Measurements from ENCODE around the gene DDX20.

Gene DDX20

DNA sequence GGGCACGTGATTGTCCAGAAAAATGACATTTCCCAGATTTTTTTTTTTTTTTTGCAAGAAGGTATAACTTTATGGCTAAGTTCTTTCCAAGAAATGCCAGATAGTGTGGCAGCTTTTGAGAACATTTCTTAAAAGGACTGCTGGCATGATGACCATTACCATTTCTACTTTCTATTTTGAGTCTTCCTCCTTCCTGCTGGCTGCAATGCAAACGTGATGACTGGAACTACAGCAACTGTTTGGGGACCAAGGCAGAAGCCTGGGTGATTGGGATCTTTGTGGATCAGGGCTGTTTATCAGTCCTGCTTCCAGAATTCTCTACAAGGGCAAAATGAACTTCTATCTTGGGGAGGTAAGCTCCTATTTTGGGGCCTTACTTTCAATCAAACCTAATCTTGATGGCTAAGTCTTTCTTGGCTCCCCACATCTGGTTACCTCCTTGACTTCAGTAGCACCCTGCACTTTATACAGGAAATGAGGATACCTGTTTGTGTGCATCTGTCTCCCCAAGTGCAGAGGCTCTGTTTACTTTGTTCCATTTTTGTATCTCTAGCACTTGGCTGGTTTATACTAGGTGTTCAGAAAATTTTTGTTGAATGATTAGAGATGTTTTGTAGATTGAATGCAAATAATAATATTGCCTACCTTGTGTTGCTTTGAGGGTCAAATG, 3.7 kb upstream of the DDX20 start:
- no peak for DNase-seq

DNA sequence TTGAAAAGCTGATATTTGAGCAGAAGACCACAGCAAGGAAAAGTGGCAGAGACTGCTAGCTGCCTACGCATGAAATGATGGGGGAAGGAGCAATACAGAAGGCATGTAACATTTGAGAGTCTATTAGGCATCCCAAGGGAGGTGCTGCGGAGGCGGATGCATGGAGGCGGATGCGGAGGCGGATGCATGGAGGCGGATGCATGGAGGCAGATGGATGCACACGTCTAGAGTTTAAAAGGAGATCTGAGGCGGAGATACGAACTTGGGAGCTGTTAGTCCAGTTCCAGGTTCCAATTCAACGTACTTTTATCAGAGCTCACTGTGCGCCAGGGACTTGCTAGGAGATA, 744 bp upstream of the DDX20 start:
- peak; percentile 75 to 90 (median 80) for DNase-seq

DNA sequence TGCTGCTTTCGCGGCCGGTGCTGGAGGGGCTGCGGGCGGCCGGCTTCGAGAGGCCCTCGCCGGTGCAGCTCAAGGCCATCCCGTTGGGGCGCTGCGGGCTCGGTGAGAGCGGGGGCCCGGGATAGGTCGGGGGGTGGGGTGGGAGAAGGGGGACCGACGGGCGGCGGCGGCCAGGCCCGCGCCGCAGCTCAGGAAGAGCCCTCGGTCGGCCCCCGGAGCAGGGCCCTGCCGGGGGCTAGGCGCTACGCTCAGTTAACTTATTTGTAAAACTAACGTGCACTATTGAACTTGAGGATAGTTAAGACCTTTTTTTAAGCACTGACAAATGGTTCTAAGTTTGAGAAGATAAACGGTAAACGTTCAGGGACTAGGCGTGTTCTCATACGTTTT, 418 bp downstream of the DDX20 start:
- DNase-seq = peak in 2 of 3 experiments; percentile 36 to 59

DNA sequence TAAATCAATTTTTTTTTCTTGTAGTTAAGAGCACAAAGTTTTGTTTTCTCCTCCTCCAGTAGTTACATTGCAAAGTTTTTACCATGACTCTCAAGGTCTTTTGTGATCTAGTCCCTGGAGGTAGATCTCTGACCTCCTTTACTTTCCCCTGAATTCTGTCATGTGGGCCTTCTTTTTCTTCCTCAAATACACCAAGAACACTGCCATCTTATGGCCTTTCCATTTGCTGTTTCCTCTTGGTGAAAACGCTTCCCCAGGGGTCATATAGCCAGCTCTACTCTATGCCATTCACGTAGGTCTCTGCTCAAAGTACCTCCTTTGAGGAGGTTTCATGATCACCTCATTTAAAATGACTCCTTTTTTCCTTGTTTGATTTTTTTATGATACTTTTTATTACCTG, 2.7 kb downstream of the DDX20 start:
- peak in 1 of 3 experiments; percentile 4 for DNase-seq

DNA sequence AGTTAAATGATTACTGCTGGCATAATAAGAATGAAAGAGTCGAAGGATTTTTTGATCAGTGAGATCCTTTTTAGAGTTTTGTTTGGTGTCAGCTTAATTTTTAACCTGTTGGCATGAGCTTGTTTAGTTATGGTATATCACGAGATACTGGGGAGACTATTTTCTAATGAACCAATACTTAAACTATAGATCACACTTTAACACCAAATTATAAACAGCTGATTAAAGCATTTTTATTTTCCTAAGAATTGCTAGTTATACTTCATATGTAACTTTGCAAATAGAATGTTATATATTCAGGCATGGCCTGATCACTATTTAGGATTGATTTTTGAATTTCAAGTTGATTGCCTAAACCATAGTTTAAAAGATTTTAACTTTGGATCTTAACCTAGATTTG, 6.0 kb downstream of the DDX20 start:
- DNase-seq = no peak

DNA sequence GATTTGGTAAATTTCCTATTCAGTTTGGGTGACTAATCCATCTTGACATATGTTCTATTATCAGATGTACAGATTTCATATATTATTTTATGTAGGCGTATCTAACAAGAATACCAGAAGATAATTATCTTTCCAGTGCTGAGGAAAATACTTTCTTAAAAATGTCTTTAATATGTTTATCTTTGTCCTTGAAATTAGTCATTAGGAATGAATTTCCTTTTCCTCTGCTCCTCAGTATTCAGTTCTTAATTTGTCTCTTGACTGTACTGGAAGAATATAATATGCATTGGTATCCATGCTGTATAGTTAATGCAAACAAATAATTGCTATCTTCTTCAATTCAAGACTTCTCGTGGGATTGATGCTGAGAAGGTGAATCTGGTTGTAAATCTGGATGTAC, 6.6 kb downstream of the DDX20 start:
- DNase-seq = no peak

DNA sequence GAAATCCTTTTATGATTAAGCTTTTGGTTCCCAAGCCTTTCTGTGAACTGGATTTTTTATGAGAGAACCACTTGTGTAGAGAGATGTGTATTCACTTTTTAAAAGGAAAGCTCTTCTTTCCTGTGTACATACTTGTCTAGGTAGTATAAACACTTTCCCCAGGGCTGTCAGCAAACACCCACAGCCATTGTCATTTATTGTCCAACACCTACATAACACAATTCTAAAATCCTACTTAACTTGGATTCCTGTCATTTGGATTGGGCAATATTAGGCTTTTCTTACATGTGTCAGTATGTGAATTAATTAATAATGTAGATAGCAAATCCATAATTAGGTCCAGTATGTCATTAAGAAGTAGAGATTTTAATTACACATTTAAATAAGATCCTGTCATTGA, 12.3 kb downstream of the DDX20 start:
- DNase-seq = no peak

DNA sequence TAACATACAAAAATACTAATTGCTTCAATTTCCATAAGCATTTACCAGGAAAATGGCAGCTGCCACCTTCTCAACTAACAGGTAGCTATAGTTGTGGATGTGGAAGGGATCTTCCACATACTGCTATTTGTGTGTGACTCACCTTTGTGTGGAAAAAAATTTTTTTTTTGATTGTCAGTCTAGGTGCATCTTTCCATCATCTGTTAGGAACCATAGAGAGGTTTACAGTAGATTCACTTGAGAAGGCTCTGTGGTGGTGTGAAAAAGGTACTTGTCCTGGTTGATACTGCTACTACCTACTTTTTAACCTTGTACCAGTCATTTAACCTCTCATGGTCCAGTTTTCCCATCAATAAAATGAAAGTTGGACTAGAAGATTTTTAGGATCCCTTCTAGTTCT, 12.9 kb downstream of the DDX20 start:
- no peak for DNase-seq

DNA sequence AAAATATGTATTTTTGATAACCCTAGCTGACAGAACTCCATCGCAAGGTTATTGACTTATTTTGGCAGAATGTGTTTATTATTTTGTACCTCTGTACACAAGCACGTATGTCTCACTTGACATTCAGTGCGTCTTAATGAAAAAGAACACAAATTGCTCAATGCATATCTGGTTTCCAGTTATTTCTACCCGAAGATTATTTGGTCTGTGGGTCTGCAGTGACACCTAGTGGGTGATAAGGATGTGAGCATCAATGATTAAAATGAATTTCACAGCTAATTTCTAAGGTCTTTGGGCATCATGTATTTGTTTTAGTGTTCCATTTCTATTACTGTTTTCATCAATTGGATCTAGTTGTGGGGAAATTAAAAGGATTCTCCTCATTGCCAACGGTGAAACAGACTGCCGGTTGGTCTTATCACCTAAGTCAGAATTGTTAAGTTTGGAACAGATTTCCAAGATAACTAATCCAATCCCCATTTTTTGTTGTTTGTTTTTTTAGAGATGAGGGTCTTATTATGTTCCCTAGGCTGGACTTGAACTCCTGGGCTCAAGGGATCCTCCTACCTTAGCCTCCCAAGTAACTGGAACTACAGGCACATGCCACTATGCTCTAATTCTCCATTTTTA, 13.9 kb downstream of the DDX20 start:
- DNase-seq = peak; percentile 17 to 75 (median 51)

DNA sequence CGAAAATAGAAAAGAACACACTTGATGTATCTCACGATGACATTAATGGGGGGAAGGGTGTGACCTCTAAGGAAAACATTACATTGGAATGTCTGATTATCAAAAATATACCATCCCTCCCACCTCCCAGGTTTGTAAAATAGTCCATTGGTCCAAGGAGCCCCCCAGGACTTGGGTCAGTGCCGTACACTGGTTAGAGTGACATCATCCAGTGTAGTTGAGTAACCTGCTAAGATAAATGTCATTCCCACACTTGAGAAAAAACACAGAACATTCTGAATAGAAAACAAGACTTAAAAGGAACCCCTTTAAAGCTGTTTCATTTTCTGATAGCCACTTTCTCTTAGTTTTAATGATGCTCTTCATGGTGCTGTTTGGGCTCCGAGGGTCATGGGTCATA, 15.2 kb downstream of the DDX20 start:
- DNase-seq = no peak

DNA sequence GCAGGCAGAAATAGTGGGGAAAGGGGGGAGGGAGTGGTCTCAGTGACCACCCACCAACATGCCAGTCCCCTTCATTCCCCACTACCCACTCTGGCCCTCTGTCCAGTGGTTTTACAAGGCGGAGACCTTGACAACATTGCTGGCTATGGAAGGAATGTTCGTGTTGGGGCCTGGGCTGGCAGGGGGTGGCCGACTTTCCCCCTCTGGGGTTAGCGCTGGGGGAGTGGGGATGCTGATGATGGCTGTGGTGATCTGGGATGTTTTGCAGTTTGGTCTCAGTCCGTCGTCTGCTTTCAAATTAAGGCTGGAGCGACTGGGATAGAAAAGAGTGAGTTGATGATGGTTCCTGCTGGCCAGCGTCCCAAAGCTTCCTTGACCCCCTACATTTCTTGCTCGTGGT, 20.3 kb downstream of the DDX20 start:
- no peak for DNase-seq

DNA sequence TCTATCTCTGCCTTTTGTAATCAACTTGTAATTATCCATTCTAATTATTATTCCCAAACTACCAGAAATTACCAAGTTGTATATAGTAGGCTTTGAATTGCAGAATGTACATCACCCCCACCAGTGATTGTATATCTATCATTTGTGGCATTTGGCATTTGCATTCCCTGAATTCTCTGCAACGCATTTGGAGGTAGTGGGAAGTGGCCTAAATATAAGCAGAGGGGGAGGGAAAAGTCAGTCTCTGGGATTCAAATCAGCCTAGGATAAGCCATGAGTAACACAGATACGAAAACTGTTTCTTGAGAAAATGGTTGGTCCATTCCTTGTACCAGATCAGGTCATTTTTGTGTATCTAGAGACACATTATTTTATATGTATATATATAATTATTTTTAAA, 20.7 kb downstream of the DDX20 start:
- no peak for DNase-seq

DNA sequence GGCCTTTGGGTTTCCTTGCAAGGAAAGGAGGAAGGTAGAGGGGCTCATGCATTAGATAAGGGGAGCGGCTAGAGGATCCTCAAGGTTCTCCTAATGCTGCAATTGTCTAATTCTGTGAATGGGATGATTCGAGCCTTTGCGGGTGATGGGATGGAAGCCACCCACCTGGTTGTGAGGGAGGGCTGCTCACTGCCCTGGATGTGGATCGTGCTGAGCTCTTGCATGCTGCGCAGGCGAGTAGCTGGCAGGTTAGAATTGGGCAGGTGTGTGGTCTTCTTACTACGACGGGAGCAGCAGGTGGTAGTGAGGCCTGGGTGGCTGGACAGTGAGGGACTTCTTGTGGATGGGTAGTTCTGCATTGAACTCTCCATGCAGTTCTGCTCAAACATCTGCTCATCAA, 21.2 kb downstream of the DDX20 start:
- DNase-seq = no peak

DNA sequence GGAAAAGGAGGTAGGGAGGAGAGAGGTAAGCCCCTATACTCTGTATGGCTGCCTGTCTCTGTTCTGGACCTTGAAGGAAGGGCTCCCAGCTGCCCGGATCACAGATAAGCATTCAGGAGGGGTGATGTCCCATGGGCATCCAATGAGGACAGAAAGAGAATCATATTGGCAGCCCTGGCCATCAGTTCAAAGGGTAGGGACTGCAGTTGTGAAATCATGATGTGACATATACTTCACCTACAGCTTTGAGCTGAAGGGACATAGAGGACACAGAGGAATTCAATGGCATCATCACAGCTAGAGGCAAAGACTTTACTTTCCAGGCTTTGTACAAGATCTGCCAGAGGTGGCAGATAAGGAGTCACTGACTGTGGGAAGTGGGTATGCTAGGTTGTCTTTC, 21.6 kb downstream of the DDX20 start:
- DNase-seq = no peak

DNA sequence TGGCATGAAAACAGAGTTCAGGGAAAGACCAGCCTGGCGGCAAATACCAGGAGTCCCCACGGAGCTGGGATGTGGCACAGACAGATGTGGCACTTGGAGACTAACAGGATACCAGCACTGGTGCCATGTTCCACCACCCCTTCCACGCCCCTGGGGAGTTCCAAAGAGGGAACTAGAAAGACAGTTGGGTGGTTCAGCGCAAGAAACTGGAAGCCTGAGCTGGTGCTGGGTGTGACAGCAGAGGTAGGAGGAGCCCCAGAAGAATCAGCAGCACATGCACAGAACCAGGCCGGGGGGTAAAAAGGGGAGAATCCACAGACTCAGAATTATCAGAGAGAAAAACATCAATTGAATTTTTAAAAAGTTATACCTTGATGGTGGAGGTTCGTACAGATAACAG, 22.4 kb downstream of the DDX20 start:
- no peak for DNase-seq

DNA sequence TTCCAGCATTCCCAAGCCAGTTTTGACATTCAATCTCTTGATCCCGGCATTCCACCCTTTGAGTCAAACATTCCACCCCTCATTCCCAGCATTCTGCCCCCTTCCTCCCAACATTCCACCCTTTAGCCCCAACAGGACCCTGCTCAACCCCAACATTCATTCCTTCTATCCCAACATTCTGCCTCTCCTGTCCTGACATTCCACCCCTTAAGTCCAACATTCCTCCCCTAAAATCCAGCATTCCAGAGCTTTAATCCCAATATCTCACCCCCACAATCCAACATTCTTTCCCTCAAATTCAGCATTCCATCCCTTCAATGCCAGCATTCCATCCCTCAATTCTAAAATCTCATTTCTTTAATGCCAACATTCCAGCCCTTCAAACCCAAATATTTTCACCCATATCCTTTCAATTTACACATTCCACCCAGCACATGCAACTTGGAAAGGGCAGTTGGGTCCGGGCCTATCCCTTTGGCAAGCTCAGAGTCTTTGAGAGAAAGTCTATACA, 22.9 kb downstream of the DDX20 start:
- DNase-seq = no peak

DNA sequence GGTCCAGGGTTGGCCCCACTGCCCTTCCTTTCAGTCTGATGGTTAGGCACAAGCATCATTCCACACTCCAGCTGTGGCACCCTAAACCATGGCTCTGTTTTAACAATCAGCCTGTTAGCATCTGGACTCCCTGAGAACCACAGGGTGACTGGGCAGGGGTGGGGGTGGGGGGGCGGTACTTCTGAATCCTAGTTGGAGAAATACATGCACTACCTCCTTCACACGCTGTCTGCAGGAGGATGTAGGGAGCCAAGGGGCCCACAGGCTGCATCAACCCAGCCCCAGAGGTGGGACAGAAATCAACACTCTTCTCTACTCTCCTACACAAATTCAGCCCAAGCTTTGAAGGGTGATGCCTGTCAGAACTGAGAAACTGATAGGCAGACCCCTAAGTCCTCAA, 23.8 kb downstream of the DDX20 start:
- DNase-seq = no peak

DNA sequence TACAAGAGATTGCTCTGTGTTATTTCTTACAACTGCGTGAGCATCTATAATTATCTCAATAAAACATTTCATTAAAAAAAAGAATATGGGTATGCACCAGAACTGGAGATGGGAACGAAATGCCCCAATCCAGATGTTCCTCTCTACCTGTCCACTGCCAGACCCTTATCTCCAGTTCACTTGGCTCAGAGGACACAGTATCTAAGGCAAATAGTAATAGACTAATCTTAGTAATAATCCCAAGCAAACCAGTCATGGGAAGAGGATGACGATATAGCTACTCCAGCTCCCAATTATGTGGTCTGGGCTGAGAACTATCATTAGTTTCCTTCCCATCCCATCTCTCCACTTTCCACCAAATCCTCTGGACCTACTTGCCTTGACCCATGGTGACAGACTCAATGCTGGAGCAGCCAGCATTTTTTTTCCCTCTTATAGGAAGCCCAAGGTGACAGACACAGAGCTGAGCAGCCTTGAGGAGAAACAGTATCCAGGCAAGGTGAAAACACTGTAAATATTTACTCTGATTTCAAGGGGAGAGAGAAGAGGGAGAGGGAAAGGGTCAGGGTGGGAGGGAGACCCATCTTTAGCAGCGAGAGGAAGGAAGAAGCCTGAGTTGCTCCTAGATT, 28.7 kb downstream of the DDX20 start:
- DNase-seq = no peak

DNA sequence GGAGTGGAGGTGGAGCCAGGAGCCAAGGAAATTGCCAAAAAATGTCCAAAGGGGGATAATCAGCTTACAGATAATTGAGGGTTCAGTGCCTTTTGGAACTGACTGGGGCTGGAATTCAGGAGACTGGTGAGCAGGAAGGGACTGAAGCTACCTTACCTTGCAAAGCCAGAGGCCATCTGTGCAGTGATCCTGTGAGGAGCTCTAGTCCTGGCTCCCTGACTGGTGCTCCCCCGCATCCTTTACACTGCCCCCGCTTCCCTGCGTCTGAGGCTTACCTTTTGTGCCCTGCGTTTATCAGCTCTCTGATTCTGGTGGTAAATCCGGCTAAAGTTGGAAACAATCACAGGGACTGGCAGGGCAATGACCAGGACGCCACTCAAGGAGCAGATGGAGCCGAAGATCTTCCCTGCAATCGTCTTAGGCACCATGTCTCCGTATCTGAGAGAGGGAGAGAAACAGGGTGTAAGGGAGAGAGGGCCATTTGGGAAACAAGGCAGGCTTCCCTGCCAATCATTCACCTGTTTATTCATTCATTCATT, 31.0 kb downstream of the DDX20 start:
- no peak for DNase-seq

DNA sequence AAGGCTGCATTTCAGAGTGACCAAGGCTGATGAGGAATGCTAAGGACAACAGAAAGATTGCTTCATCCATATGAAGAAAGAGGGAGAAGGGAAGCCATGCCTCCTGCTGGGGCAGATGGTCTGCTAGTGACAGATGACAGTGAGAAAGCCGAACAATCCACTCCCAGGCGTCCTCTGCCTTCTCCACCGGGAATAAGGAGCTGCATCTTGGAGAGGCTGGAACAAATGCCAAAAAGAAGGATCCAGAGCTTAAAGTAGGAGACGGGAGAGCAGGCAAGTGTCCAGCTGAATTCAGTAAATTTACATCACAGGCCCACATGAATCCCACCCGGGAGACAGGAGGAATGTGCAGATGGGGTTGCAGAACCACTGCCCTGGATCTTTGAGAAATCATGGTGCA, 33.4 kb downstream of the DDX20 start:
- DNase-seq = no peak

DNA sequence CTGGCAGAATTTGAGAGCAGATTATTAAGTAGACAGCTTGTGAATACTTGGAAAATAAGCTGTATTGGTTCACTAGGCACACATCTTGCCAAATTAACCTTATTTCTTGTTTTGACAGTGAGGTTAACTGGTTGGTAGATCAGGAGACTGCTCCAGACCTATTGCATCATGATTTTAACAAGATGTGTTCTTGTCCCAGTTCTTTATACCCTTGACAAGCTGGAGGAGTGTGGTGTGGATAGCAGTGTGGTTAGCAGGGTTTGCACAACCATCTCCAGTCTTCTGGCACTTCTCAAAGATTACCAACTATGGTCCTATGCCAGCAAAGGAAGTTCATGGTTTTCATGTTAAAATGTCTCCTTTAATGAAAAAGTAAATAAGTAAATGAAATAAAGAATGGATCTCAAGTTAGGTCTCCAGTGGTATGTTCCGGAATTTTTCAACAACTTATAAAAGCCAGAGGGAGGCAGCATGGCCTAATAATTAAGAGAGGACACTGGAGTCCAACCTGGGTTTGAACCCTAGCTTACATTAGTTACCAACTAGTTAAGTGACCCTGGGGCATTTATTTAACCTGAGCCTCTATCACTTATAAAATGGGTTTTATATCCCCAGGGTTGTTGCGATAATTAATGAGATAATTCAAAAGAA, 34.1 kb downstream of the DDX20 start:
- DNase-seq = peak in 1 of 3 experiments; percentile 37

DNA sequence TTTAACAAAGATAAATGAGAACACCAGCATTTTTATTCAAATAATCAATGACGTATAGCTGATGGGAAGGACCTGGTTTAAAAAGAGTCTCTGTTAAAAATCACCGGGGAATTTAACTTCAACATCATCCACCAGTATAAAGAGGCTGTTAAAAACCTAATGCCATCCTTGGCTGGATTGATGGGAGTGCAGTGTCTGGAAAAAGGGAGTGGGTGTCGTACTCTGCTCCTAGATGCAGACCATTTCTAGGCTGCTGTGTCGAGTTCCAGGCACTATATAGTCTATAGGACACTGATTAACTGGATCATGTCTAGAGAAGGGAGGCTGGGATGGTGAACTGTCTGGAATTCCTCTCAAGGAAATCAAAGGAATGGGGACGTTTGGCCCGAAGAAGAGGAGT, 36.1 kb downstream of the DDX20 start:
- no peak for DNase-seq

DNA sequence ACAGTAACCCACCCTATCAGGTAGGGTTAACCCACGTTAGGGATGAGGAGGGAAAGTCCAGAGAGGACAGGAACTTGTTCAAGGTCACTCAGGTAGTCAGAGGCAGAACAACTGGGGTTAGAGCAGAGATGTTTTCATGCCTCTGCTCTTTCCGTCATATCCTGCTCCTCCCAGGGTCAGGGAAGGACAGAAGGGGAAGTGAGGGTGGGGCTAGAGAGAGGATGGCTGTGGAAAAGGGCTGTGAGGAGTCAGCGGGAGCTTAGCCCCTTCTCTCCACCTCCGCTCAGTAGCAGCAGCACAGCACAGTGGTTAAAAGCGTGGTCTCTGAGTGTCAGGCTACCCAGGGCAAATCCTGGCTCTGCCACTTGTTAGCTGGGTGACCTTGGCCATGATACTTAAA, 36.5 kb downstream of the DDX20 start:
- no peak for DNase-seq

DNA sequence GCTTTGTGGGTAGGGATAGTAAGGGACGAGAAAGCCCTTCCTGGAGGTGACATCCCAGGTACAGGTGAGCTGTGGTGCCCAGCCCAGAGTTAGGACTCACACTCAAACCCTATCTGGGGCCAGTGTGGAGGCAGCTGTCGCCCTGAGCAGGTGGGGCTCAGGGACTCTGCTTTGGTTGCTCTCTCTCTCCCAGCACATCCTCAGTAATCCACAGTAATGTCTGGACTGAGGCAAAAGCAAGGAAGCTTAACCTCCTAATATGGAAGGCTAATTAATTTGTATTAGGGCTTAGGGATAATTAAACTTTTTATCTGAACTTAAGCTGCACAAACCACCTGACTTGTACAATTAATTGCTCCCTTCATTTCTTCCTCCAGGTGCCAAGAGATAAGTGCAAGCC, 38.2 kb downstream of the DDX20 start:
- no peak for DNase-seq

All from NCI-H1417 (cell line).